SW480 (cell line): Measurements from ENCODE around the gene HELQ.
"Not testable (repeated sequence)": the region's sequence is repeated elsewhere in the genome, so short reads cannot be mapped to it uniquely, and the experiment has no call there.

Source experiments
- DNase-seq: peaks from one replicate; pipeline ENCODE4 v3.0.0-alpha.2; 2016; ENCODE audit warnings: low spot score

Gene HELQ

GRCh38 chr4:83440148-83440814 lies 15.3 kb downstream of the HELQ start:
- DNase-seq = no peak

- no peak for DNase-seq
These were observed 16.9 kb downstream of the HELQ start for GRCh38 chr4:83438719-83439118.

DNA sequence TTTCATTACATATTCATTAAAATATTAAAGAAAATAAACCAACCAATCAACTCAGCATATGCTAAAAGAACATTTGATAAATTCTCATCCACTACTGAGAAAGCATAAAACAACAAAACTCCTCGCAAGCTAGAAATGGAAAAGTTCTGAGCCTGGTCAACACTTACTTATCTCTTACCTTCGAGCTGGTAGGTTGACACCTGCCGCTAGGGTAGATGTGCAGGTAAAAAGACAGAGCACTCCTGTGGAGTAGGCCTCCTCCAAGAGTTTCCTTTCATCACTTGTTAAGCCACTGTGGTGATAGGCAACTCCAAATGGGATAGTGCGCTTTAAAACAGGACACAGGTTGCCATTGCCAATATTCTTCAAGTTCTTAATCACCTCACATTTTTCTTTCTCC lies 18.9 kb downstream of the HELQ start:
- DNase-seq = no peak

GRCh38 chr4:83431200-83431599 lies 24.4 kb downstream of the HELQ start:
- no peak for DNase-seq

DNA sequence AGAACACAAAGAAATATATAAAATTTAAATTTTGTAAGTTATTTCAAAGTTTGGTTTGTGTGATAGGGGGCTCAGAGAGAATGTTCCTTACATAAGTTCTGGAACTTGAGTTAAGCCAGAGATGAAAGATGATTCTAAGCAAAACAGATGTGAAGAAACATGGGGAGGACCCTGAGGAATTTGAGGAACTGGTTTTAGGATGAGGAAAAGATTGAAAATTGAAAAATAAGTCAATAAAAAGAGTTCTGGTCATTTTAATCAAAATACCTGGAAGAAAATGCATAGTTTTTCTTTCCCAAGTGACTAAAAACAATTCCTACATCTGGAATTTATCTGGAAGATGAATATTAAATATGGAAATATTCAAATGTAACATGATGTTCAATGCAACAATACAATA lies 37.4 kb downstream of the HELQ start:
- DNase-seq = no peak

- no peak for DNase-seq
These were observed 38.1 kb downstream of the HELQ start for GRCh38 chr4:83417566-83417965.

DNA sequence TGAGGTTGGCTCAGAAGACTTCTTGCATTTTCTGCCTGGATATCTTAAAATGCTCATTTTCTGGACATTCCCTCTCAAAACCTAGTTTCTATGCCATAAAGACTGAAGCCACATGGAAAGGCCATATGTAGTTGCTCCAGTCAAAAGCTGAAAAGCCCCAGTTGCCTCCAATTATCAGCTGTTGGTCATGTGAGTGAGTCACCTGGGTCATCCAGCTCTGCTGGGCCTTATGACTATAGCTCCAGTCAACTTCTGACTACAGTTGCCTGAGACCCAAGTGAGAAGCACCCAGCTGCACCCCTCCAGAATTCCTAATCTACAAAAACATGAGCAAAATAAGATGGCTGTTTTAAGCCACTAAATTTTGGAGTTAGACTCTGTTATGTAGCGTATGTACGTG lies 41.9 kb downstream of the HELQ start:
- DNase-seq = no peak

GRCh38 chr4:83408908-83409307 lies 46.7 kb downstream of the HELQ start:
- no peak for DNase-seq

- no peak for DNase-seq
These were observed 49.5 kb downstream of the HELQ start for GRCh38 chr4:83405844-83406816.

GRCh38 chr4:83398158-83398557 lies 57.5 kb downstream of the HELQ start:
- DNase-seq = not testable (repeated sequence)

- no peak for DNase-seq
These were observed 61.7 kb downstream of the HELQ start for GRCh38 chr4:83393908-83394307.

- DNase-seq = no peak
These were observed 63.1 kb downstream of the HELQ start for GRCh38 chr4:83392562-83392961.

DNA sequence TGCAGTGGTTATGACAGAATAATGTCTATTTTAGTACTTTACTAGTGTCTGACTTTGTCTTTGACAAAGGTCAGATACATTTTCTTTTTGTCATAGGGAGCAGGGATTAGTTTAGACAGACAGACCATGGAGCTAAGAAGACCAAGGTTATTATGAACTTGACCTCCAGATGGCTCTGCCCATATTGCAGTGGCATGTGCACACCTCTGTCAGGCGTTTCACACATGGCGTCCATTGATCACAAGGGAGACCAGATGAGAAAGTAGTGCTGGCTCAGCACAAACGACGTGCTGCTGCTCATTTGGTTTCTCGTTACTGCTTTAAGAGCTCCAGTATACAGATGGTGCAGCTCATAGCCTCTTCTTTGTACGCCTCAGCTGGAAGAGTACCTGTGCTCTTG lies 64.7 kb downstream of the HELQ start:
- no peak for DNase-seq

DNA sequence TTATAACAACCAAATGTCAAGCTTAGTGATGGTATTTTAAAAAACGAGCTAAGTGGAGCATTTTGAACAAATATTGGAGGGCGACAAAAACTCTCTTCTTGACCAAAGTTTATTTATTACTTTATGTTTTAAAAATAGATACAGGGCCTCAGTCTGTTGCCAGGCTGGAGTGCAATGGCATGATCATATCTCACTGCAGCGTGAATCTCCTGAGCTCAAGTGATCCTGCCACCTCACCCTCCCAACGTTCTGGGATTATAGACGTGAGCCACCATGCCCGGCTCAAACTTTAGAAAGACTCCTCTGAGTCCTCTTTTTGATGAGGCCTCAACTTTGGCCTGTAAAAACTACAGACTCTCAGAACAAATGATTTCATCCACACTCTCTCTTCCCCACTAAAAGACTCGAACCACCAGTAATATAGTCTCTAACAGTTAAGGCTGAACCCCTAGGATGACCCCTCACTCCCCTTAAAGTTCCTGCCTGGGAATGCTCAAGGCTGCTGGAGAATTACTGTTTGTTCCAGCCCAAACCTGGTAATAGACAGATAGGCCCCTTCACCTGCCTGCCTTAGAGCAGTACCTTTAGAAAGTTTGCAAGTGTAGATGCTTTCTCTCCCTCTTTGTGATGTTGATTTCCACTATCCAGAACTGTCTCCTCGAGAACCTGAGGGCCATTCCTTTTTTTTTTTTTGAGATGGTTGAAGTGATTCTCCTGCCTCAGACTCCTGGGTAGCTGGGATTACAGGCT lies 65.7 kb downstream of the HELQ start:
- no peak for DNase-seq

DNA sequence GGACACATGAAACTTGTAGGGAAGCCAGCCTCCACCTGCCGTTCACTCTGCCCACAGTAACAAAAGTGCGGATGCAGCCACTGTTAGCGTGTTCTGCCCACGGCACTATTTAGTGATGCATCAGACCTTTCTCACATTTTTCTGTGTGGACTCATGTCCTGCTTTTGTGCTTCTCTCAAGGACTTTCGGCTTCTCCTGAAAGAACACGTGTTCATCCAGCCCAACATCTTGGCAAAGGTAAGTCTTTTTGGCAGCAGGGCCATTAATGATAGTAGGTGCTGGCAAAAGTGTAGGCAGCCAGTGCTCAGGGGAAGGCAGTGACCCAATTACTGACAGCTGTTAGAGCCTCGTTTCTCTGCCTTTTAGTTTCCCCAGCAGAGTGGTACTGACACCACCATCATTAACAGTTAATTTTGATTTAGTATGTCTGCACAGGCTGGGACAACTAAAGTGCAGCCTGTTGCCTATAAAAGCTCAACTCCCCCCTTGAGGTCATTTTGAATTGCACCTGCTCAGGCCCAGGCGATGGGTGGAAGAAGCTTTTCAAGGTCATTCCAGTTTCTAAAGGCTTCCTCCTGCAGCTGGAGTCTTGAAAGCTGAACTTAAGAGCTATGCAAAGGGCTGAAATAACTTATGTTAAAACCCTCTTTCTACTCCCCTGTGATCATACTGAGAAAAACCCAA lies 66.4 kb downstream of the HELQ start:
- no peak for DNase-seq

- no peak for DNase-seq
These were observed 67.3 kb downstream of the HELQ start for GRCh38 chr4:83388313-83388676.

- DNase-seq = no peak
These were observed 67.9 kb downstream of the HELQ start for GRCh38 chr4:83387476-83388312.

DNA sequence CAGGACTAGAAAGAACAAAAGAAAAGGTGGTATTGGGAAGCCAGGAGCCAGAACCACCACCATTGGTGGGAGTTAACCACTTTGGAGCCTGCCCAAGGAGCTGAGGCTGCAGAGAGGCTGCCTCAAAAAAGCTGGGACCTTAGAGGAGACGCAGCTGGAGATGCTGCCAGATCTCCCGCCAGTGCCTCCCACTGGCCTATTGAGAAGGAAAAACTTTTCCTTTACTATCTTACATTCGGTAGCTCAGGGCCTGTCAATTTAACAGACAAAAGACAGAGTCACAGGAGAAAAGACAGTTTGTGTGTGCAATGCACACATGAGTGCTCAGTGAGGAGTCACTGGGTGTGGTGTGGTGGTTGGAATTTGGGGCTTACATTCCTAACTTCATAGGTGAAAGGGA lies 68.6 kb downstream of the HELQ start:
- DNase-seq = peak; percentile 18

- no peak for DNase-seq
These were observed 72.8 kb downstream of the HELQ start for GRCh38 chr4:83382850-83383249.

- DNase-seq = no peak
These were observed 74.5 kb downstream of the HELQ start for GRCh38 chr4:83381173-83381572.

- no peak for DNase-seq
These were observed 77.2 kb downstream of the HELQ start for GRCh38 chr4:83378419-83378818.
